BJ (cell line): ENCODE results near the gene POMGNT2. TPM values are rescaled to one million over a fixed set of nuclear protein-coding genes. Genes with fewer than 3 reads are reported as not detected.

Experiments used
- CTCF ChIA-PET: fragments of 350-600 bp; formaldehyde crosslinking; extraction: SDS; loops from one replicate; lab custom pipeline; 2021; ENCODE audit warnings: antibody characterized with exemption, inconsistent platforms; lab: Yijun Ruan, JAX
- POLR2A ChIA-PET: fragments of 300-600 bp; sonication (Branson Sonifier 250); formaldehyde crosslinking; extraction: SDS; loops from one replicate; lab custom pipeline; 2021; ENCODE audit warnings: antibody characterized with exemption; lab: Charles Lee
- DNase-seq: peaks from one replicate; pipeline ENCODE4 v3.0.0-alpha.2; 2011; ENCODE audit warnings: low read depth
- H3K27me3 ChIP-seq: 2 replicates; pipeline ENCODE4 v1.6.0; 2011; ENCODE audit warnings: low read length; ENCODE audit not compliant: control insufficient read depth, insufficient read depth
- H3K36me3 ChIP-seq: 2 replicates; pipeline ENCODE4 v1.5.1; 2011; ENCODE audit warnings: low read length; ENCODE audit not compliant: control insufficient read depth, insufficient read depth
- H3K4me3 ChIP-seq: 2 replicates; pipeline ENCODE4 v1.5.1; 2011; ENCODE audit warnings: low read depth, mild to moderate bottlenecking, control low read depth, low read length
- polyA plus RNA-seq: library from polyadenylated mRNA; depleted of rRNA; stranded (reverse); fragments of >200 nt; gene quantifications from 2 replicates; pipeline ENCODE4 v1.2.3, GENCODE V29; 2011
- TF ChIP-seq, protein P1 (sequence below): IDR thresholded peaks from 2 replicates; pipeline ENCODE4 v1.5.1; 2011; ENCODE audit warnings: low read depth, mild to moderate bottlenecking, control low read depth, inconsistent platforms, low read length, moderate library complexity; ENCODE audit not compliant: insufficient read depth

POMGNT2 gene
- polyA plus RNA-seq, 1 experiment: 20.0 TPM

DNA sequence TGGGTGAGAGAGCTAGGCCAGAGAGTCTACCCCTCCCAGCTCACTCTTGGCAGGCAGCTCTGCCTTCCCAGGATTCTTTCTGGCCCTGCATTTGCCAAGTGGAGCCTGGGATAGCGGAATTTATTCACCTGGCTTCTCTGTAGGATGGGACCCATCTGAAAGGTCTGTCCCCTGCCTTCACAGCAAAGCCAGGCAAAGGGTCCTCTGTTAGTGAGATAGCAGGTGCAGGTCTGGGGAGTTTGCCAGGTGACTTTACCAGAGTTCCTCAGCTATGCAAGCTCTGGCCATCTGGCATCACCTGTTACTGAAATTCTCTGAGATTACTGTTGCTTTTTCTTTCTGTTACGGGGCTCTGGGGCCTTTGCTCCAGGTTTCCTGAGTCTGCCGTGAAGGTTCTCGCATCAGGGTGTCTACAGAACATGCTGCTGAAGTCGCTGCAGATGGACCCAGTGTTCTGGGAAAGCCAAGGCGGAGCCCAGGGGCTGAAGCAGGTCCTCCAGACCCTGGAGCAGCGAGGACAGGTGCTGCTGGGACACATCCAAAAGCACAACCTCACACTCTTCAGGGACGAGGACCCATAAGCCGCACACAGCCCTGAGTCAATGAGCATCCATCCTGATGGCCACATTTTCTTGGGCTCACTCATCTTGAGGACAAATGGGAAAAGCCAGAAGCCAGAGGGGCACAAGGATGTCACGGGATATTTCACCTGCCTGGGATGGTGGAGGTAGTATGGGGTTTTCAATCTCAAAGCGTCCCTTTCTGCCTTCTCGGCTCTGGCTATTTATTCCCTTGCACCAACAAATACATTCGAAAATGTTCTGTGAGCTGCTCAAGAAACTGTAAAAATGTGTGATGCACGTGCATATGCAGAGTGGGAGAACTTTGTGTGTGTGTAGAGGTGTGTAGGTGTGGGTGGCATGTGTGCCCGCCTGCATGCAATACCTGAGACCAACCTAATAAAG is 49.8 kb downstream of the POMGNT2 start:
- H3K27me3 ChIP-seq: no peaks in the 10 kb centered on the region
- POLR2A ChIA-PET: no interaction called here
- H3K36me3 ChIP-seq: no peaks in the 10 kb centered on the region
- TF ChIP-seq, protein P1, sequence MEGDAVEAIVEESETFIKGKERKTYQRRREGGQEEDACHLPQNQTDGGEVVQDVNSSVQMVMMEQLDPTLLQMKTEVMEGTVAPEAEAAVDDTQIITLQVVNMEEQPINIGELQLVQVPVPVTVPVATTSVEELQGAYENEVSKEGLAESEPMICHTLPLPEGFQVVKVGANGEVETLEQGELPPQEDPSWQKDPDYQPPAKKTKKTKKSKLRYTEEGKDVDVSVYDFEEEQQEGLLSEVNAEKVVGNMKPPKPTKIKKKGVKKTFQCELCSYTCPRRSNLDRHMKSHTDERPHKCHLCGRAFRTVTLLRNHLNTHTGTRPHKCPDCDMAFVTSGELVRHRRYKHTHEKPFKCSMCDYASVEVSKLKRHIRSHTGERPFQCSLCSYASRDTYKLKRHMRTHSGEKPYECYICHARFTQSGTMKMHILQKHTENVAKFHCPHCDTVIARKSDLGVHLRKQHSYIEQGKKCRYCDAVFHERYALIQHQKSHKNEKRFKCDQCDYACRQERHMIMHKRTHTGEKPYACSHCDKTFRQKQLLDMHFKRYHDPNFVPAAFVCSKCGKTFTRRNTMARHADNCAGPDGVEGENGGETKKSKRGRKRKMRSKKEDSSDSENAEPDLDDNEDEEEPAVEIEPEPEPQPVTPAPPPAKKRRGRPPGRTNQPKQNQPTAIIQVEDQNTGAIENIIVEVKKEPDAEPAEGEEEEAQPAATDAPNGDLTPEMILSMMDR: no peak
- no peak for DNase-seq
- CTCF ChIA-PET: no interaction called here
- H3K4me3 ChIP-seq: no peak overlapping the region

DNA sequence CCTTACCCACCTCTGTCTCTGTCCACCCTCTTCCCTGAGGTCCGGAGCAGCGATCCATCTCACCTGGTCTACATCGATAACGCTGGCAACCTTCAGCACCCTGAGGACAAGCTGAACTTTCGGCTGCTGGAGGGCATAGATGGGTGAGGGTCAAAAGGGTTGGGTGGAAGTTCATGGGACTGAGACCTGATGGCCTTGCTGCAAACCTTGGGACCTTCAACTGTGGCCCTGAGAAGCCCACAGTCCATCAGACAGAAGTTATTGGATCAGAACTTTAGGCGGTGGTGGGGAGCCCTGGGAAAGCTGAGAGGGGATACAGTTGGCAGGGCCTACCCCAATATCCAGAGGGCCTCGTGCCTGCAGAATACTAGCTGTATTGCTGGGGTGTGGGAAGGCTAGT is 50.5 kb downstream of the POMGNT2 start:
- TF ChIP-seq, protein P1: no peak
- H3K36me3 ChIP-seq: no peaks in the 10 kb centered on the region
- POLR2A ChIA-PET: no interaction called here
- no peaks in the 10 kb centered on the region for H3K27me3 ChIP-seq
- CTCF ChIA-PET: no interaction called here
- H3K4me3 ChIP-seq: no peak overlapping the region
- no peak for DNase-seq

DNA sequence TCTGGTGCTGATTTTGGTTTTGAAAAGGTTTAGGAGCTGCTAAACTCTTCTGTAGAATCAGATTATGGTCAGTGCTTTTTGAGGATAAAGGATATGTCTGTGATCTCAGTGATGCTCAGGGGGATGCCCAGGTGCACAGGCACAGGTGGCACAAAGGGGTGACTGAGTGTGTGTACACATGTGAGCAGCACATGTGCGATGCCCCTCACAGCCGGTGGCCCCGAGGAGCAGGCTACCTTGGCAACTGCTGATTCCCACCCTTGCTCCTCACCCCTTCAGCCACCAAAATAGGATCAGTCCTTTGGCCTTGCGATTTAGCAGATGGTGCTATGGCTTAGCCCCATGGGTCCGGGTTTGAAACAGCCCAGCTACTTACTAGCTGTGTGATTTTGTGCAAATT is 51.1 kb downstream of the POMGNT2 start:
- H3K4me3 ChIP-seq: no peak overlapping the region
- H3K36me3 ChIP-seq: no peaks in the 10 kb centered on the region
- ChIA-PET POLR2A (no interaction called here), CTCF (no interaction called here)
- no peaks in the 10 kb centered on the region for H3K27me3 ChIP-seq
- DNase-seq: no peak
- TF ChIP-seq, protein P1: no peak

DNA sequence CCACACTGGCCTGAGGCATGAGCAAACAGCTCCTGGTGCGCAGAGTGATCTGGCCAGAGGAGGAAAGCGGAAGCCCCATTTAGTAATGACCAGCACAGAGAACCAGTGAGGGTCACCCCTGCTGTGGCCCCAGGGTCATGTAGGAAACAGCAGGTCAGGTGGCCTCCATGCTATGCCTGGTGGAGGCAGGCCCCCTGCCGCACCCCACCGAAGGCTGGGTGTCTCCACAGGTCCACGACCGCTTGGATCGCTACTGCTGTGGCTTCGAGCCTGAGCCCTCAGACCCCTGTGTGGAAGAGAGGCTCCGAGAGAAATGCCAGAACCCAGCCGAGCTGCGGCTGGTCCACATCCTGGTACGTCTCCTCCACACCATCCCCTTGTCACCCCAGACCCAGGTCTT is 52.6 kb downstream of the POMGNT2 start:
- TF ChIP-seq, protein P1: no peak
- POLR2A ChIA-PET: no interaction called here

DNA sequence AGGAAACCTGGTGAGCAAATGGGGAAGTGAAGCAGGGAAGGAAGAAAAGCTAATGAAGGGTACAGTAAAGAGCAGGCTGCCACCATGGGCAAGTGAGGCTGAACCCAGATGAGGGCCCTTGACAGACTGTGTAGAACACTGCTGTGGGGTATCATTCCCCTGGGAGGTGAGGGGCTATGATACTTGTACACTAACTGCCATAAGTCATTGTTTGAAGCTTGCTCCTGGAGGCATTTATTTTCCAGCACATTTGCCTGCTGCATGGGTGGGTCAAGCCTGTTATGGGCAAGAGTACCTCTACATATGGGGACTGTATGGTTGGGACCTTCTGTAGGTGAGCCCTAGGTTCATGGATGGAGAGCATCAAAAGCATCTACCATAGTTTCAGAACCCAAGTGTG is 57.4 kb downstream of the POMGNT2 start:
- TF ChIP-seq, protein P1: no peak
- CTCF ChIA-PET: no interaction called here
- no peak for DNase-seq
- POLR2A ChIA-PET: no interaction called here
- no peaks in the 10 kb centered on the region for H3K36me3 ChIP-seq
- no peaks in the 10 kb centered on the region for H3K27me3 ChIP-seq
- H3K4me3 ChIP-seq: no peak overlapping the region

More for the DNA sequence above, 52.6 kb downstream of the POMGNT2 start:
- CTCF ChIA-PET: no interaction called here
- Histone ChIP-seq H3K36me3 (no peaks in the 10 kb centered on the region), H3K27me3 (no peaks in the 10 kb centered on the region), H3K4me3 (no peak overlapping the region)
- DNase-seq: no peak
